HPDE6-E6E7 (cell line): Measurements from ENCODE around the gene CLMN.

Experiments used
- DNase-seq: peaks from one replicate; pipeline ENCODE4 v3.0.0; 2011; ENCODE audit warnings: missing footprints; ENCODE audit errors: extremely low spot score

CLMN gene

GRCh38 chr14:95321693-95322455 lies 2.2 kb upstream of the CLMN start:
- no peak for DNase-seq

DNA sequence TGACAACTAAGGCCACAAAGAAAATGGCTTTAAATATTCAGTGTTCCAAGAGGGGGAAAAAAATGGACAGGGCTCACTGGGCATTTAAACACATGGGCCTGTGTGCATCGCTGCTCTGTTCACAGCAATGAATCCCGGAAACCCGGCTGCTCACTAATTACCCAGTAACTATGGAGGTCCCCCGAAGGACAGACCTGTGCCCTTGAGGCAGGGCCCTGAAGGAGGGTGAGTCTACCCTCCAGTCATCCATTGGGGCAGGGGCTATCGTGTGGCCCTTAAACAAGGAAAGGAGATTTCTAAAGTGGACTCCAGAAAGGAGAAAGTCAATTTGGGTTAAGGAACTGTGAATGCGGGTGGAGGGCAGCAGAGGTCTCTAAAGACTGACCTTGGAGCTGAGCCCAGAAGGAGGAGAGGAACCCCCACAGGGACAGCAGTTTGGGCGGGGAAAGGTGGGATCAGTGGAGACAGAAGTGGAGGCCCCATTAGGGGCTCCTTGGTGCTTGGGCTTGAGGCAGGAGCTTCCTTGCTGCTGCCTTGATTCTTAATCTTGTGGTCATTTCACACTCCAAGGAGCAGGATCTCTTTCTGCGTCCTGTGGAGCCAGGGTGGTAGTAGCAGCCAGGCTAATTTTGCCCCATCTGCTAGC lies 1.4 kb upstream of the CLMN start:
- DNase-seq: no peak

DNA sequence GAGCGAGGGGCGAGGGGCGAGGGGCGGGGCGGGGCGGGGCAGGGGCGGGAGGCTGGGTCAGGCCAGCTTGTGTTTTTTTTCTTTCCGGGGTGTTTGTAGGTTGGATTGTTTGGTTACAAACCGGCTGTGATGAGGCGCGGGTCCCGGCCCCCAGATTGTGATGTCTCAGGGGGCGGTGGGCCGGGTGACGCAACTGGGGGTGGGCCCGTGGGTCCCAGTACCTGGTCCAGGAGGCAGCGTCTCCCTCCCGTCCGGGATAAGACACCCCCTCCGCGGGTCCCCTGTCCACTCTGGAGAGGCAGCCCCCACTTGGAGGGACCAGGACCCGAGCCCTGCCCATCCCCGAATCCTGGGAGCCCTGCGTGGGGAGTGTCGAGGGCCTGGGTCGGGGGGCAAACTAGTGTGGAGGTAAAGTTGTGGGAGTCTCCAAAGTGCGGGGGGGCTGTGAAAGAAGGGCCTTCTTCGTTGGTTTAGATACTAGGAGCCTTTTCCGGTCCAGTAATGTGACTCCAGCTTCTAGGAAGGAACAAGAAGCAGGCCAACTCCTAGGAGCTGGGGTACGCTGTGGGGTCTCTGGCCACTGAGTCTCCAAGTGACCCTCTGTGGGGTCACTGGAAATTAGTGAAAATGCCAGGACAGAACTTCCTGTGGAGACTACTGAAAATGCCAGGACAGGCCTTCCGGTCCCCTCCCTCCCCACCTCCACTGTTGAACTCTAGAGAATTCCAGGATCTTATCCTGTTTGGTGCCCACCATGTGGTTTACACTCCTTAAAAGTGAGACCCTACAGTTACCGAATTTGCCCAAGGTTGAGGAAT lies 579 bp upstream of the CLMN start:
- DNase-seq: no peak

- DNase-seq: no peak
Measured at GRCh38 chr14:95318399-95319311, 1.1 kb downstream of the CLMN start.

- no peak for DNase-seq
Measured at GRCh38 chr14:95317817-95318343, 1.8 kb downstream of the CLMN start.

GRCh38 chr14:95316821-95317220 lies 2.9 kb downstream of the CLMN start:
- DNase-seq: no peak

- DNase-seq: no peak
Measured at GRCh38 chr14:95315579-95315978, 4.1 kb downstream of the CLMN start.

- DNase-seq: no peak
Measured at GRCh38 chr14:95315156-95315555, 4.6 kb downstream of the CLMN start.

DNA sequence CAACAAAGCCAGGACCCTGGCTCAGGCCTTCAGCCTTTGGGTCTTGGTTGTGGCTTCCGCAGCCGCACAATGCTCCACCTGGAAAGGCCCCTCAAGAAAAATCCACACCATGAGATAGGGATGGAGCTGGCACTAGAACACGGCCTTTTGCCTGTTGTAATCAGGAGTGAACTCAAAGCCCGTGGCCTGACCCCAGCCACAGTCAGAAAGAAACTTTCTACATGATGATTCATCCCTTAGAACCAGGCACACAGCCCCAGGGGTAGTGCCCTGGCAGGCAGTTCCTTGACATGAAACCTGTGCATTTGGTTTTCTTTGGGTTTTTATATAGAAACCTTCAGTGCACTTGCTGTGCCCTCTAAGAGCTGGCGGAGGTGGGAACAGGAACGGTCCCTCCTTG lies 5.1 kb downstream of the CLMN start:
- DNase-seq: peak; percentile 97

- DNase-seq: peak; percentile 60
Measured at GRCh38 chr14:95313707-95314106, 6.0 kb downstream of the CLMN start.

GRCh38 chr14:95313190-95313589 lies 6.5 kb downstream of the CLMN start:
- no peak for DNase-seq

DNA sequence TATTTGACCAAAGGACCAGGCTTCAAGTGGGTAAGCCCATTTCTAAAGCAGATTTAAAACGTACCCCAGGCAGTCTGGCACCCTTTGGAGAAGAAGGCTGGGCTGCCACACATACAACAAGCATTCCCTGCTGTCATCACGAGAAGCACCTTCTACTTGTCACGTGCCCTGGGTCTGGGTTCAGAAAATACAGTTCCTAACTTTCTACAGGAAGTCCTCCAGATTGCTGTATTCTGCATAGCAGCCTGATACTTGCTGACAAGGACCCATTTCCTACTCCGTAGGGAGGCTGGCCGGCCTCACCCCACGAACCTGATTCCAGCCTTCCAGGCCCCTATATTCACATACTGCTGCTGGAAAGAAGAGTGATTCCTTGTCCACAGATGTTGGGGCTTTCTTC lies 7.4 kb downstream of the CLMN start:
- DNase-seq: no peak

DNA sequence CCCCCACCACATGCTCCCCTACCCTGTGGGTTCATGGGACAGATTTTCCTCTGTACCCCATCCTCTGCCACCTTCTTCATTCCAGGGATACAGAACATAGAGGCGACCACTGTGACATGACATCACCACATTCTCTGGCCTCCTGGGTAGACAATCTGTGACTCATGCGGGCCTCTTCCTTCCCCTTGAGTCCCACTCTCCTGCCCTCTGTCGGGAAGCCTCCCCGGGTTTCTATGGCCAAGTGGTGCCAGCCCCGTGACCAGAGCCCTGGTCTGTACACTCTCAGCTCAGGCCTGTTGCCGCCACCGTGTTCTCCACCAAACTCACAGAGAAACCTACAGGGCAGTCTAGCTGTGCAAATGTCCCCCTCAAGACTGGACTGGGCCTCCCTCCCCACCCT lies 8.0 kb downstream of the CLMN start:
- DNase-seq: no peak

- DNase-seq: no peak
Measured at GRCh38 chr14:95310635-95311380, 8.9 kb downstream of the CLMN start.

- DNase-seq: no peak
Measured at GRCh38 chr14:95309261-95310051, 10.3 kb downstream of the CLMN start.

DNA sequence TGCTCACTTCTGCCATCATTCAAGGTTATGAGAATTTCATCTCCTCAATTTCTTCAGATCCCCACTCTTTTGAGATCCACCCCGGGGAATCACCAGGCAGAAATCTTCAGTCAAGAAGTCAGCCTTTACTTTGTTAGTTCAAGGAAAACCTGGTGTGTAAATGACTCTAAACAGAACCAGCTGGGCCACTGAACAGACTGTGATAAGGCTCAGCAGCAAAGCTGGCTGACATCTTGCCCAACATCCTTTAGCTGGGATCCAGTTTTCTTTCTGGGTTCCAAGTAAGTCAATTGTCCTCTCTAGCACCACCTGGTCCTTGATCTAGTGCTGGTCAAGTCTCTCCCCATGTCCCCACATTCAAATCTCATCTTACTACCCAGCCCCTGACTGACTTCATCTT lies 11.6 kb downstream of the CLMN start:
- DNase-seq: no peak

DNA sequence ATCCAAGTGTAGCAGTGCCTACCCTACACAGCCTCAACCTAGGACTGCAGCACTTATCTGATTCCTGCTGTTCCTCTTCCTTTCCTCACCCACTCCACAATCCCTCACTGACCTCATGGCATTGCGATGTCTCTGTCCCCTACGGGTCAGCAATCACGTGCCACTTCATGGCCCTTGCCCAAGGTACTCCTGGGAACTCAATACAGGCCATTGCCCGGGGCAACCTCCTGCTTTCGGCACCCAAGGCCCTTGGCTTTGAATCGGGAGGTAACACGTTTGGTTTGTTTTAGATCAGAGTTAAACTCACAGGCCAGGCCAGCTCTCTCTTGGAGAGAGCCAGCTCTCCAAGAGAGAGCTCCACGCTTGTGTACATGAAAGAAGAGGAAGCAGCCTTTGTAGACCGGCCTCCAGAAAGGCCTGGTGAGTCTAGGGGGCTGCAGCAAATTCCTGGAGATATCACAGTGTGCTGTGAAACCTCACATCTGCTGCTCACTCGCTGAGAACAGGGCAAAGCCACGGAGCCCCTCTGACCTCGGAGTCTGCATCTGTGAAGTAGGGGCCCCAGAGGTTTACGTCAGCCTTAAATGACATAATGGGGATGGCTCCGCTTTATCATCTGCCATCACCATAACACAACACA lies 12.2 kb downstream of the CLMN start:
- DNase-seq: no peak

DNA sequence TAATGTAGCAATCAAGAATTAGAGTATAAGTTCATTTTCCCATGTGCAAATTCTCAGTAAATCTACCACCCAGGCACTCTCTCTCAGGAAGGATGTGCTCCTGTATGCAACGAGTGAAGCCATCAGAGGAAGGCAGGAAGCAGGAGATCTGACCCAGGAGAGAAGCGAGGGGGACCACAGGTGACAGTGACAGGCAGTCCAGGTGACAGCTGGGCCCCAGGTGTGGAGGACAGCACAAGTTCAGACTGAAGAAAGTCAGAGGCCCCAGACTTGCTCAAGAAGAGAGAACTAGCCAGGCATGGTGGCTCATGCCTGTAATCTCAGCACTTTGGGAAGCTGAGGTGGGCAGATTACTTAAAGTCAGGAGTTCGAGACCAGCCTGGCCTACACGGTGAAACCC lies 13.8 kb downstream of the CLMN start:
- no peak for DNase-seq

DNA sequence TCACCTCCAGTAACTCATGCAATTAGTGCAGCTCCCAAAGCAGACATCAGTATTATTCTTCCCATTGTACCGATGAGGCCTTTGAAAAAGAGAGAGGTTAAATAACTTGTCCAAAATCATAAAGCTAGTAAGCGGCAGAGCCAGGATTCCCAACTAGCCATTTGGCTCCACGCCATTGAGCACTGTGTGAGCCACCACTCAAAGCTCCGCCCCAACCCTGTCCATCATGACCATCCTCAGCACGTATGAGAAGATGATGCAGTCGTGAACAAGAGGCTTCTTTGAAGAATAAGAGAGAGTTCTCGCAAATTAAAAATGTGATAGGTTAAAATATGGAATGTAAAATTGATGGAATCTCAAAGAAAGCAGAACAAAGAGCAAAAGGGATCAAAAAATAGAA lies 14.6 kb downstream of the CLMN start:
- no peak for DNase-seq
